ENCODE results near the gene DLGAP3. TPM values are rescaled to one million over a fixed set of nuclear protein-coding genes. Genes with fewer than 3 reads are reported as not detected.
"Not testable (repeated sequence)": the region's sequence is repeated elsewhere in the genome, so short reads cannot be mapped to it uniquely, and the experiment has no call there.

Gene DLGAP3
- total and polyA plus RNA-seq, 2 experiments from 2014 or later, result 0.42 to 0.48 TPM

DNA sequence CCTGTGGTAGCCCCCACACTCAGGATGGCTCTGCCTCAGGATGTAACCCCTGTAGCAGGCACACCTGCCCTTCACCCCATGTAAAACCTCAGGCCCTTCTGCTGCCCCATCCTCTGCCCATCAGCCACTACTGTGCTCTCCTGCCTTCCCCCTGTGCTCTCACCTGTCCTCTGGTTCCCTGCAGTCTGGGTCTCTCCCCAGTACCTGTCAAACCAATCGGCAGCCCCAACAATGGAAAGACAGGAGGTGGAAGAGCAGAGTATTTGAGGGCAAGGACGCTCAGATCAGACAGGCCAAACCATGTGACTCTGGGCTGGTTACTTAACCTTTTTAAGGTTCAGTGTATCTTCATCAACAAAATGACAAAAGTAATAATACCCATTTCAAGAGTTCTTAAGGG lies 100.8 kb downstream of the DLGAP3 start:
- peaks cover 12% of the 10 kb centered on the region for H3K4me1 ChIP-seq (ENCODE audit: low read depth)
- H3K27me3 ChIP-seq, result no peaks in the 10 kb centered on the region
- TF ChIP-seq CTCF (IDR thresholded peaks at IDR 0.05; ENCODE audit: low read depth, low read length), result no peak
- H3K9me3 ChIP-seq (ENCODE audit: low read depth), result no peaks in the 10 kb centered on the region
- DNase-seq (ENCODE audit: low read depth in 1 of 2, low spot score in 1 of 2), result no peak
- H3K27ac ChIP-seq, result no peak overlapping the region
- no peak overlapping the region for H3K4me3 ChIP-seq
- no peaks in the 10 kb centered on the region for H3K36me3 ChIP-seq

GRCh38 chr1:34827341-34827941 lies 102.0 kb downstream of the DLGAP3 start:
- H3K36me3 ChIP-seq, result no peaks in the 10 kb centered on the region

GRCh38 chr1:34825455-34826091 lies 103.9 kb downstream of the DLGAP3 start:
- DNase-seq (ENCODE audit: low read depth in 1 of 2, low spot score in 1 of 2), result peak in 1 of 2 donors; percentile 34
- no peak for TF ChIP-seq CTCF (IDR thresholded peaks at IDR 0.05; ENCODE audit: low read depth, low read length)
- Histone ChIP-seq H3K27me3 (no peaks in the 10 kb centered on the region), H3K4me3 (no peak overlapping the region), H3K4me1 (ENCODE audit: low read depth) (peaks cover 12% of the 10 kb centered on the region), H3K36me3 (no peaks in the 10 kb centered on the region), H3K9me3 (ENCODE audit: low read depth) (no peaks in the 10 kb centered on the region), H3K27ac (peak overlapping the region; percentile 49)

More at GRCh38 chr1:34827341-34827941, 102.0 kb downstream of the DLGAP3 start:
- Histone ChIP-seq H3K4me1 (ENCODE audit: low read depth) (peaks cover 12% of the 10 kb centered on the region), H3K4me3 (no peak overlapping the region), H3K27me3 (no peaks in the 10 kb centered on the region), H3K27ac (no peak overlapping the region), H3K9me3 (ENCODE audit: low read depth) (no peaks in the 10 kb centered on the region)
- DNase-seq (ENCODE audit: low read depth in 1 of 2, low spot score in 1 of 2), result no peak
- TF ChIP-seq CTCF (IDR thresholded peaks at IDR 0.05; ENCODE audit: low read depth, low read length), result no peak

DNA sequence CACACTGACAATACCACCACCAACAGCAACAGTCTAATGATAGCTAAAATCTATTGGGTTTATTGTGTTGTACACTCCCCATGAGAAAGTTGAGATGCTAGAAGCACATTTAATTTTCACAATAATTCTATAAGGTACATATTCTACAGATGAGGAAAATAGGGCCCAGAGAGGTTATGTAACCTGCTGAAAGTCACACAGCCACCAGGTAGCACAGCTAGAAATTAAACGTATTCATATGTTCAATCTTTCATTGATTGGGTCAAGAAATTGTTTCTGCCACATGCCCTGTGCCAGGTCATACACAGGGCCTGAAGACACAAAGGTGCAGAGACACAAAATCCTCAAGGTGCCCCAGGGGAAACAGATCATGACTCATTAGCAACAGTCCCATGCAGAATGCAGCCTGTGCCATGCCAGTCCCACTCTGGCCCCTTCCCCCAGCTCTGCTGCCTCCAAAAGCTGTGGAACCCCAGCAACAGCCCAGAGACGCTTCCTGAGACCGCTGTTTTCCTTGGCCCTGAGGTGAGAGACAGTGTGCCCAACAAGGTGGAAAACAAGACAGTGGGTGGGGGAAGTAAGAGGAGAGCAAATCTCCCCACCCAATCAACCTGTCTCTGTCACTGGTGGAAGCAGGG lies 104.5 kb downstream of the DLGAP3 start:
- no peaks in the 10 kb centered on the region for H3K9me3 ChIP-seq (ENCODE audit: low read depth)
- H3K36me3 ChIP-seq, result no peaks in the 10 kb centered on the region
- peak overlapping the region; percentile 49 for H3K27ac ChIP-seq
- H3K27me3 ChIP-seq, result no peaks in the 10 kb centered on the region
- H3K4me3 ChIP-seq, result no peak overlapping the region
- peaks cover 12% of the 10 kb centered on the region for H3K4me1 ChIP-seq (ENCODE audit: low read depth)
- DNase-seq (ENCODE audit: low read depth in 1 of 2, low spot score in 1 of 2), result no peak
- no peak for TF ChIP-seq CTCF (IDR thresholded peaks at IDR 0.05; ENCODE audit: low read depth, low read length)

DNA sequence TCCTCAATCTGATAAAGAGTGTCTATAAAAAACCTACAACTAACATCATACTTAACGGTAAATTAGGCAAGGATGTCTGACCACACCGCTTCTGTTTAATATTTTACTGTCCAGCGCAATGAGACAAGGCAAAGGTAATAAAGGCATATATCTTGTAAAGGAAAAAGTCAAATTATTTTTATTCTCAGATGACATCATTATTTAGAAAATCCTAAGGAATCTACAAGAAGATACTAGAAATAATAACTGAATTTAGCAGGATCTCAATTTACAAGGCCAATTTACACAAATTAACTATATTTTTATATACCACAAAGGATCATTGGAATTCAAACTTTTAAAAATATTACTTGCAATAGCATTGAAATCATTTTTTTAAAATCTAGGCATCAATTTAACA lies 107.2 kb downstream of the DLGAP3 start:
- no peak for TF ChIP-seq CTCF (IDR thresholded peaks at IDR 0.05; ENCODE audit: low read depth, low read length)
- peaks cover 12% of the 10 kb centered on the region for H3K4me1 ChIP-seq (ENCODE audit: low read depth)
- H3K4me3 ChIP-seq, result no peak overlapping the region
- no peaks in the 10 kb centered on the region for H3K27me3 ChIP-seq
- H3K27ac ChIP-seq, result no peak overlapping the region
- no peak for DNase-seq (ENCODE audit: low read depth in 1 of 2, low spot score in 1 of 2)
- H3K9me3 ChIP-seq (ENCODE audit: low read depth), result no peaks in the 10 kb centered on the region
- H3K36me3 ChIP-seq, result no peaks in the 10 kb centered on the region

DNA sequence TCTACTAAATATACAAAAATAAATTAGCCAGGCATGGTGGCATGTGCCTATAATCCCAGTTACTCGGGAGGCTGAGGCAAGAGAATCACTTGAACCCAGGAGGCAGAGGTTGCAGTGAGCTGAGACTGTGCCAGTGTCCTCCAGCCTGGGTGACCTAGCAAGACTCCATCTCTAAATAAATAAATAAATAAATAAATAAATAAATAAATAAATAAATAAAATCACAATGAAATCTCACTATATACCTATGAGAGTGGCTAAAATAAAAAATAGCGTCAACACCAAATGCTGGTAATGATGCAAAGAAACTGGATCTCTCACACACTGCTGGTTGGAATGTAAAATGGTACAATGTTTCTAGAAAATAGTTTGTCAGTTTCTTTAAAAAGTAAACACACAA lies 110.6 kb downstream of the DLGAP3 start:
- H3K36me3 ChIP-seq; H3K27ac ChIP-seq; H3K4me1 ChIP-seq (ENCODE audit: low read depth); H3K9me3 ChIP-seq (ENCODE audit: low read depth); H3K4me3 ChIP-seq; H3K27me3 ChIP-seq; DNase-seq (ENCODE audit: low read depth in 1 of 2, low spot score in 1 of 2): not testable (repeated sequence)

All from cardiac muscle cell (in vitro differentiated cells and primary cell).